Keratinocyte (primary cell): ENCODE measurements around the gene ANKRD17.

Experiments
- CTCF ChIP-seq, 3 experiments: IDR thresholded peaks in 1 of 3; conservative IDR thresholded peaks in 1 of 3; optimal IDR thresholded peaks in 1 of 3; 2 replicates in 2 of 3; 3 replicates in 1 of 3; pipeline versions ENCODE3 to v1.5.1; 2011; ENCODE audit warnings: low read length in 3 of 3, mild to moderate bottlenecking in 3 of 3, moderate library complexity in 2 of 3, control low read depth in 1 of 3, inconsistent platforms in 1 of 3; ENCODE audit not compliant: insufficient read depth in 2 of 3; ENCODE audit errors: extremely low read depth in 1 of 3
- EZH2 ChIP-seq: IDR thresholded peaks from one replicate; pipeline ENCODE4 v1.6.1; 2012; ENCODE audit warnings: inconsistent platforms, mild to moderate bottlenecking, low read length, moderate library complexity

GRCh38 chr4:73185903-73186302 is 72.7 kb downstream of the ANKRD17 start:
- TF ChIP-seq CTCF (optimal IDR thresholded peaks at IDR 0.05 in 1 of 3, IDR thresholded peaks at IDR 0.05 in 1 of 3, conservative IDR thresholded peaks at IDR 0.05 in 1 of 3; ENCODE audit: extremely low read depth in 1 of 3, insufficient read depth in 2 of 3, low read length in 3 of 3) (no peak), EZH2 (no peak)
